ENCODE data around the gene ZNF444.

Gene ZNF444

DNA sequence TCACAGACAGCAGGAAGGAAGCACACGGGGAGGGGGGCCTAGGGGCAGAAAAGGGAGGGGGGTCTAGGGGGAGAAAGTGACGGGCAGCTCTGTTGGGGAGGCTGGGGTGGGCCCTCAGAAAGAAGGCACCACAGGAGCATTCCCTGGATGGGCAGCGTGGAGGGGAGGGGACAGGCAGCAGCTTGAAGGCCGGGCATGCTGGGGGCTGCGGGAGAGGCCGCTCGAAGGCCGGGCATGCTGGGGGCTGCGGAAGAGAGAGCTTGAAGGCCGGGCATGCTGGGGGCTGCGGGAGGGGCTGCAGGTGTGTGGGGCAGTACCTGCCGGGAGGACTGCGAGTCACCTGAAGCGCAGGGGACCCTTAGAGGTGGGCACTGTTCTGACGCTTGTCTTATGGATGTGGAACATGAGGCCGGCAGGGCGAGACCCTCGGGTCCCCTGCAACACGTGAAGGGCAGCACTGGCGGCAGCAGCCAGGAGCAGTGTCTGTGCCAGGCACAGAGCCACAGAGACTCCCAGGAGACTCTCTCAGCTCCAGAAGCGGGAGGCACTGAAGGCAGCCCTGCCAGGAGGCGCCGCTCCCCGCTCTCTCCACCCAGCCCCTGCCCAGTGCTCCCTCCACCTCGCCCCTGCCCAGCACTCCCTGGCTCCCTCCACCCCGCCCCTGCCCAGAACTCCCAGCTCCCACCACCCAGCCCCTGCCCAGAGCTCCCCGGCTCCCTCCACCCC, 33.3 kb upstream of the ZNF444 start:
- DNase-seq, result no peak

DNA sequence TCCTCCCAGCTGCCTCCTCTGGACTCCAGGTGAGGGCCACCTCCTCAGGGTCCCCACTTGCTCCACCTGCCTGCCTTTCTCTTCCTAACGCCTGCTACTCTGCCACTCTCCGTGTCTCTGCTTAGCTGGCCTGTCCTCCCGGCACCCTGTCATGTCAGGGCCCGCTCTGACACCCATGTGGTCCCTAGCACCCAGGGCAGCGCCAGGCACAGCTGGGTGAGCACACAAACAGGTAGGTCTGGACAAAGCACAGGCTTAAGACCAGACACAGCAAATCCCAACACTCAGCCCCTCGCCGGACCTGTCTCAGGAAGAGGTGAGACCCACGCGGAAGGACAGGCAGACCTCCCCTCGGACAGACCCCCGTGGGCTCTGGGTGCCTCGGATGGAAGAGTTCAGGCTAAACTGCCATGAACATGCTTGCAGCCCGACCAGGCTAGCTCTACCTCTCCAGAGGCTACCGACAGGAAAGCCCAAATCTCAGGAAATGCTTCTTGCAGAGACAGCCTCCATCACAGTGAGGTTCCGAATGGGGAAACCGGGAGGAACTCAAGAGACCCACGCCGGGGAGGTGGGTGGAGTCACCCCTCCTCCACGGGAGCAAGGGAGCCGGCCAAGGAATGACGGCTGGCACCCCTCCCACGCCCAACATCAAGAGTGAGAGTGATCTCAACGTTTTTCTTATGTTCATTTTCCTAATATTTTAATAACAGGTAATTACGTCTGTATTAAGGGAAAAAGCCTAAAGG, 32.5 kb upstream of the ZNF444 start:
- peak; percentile 40 for DNase-seq

DNA sequence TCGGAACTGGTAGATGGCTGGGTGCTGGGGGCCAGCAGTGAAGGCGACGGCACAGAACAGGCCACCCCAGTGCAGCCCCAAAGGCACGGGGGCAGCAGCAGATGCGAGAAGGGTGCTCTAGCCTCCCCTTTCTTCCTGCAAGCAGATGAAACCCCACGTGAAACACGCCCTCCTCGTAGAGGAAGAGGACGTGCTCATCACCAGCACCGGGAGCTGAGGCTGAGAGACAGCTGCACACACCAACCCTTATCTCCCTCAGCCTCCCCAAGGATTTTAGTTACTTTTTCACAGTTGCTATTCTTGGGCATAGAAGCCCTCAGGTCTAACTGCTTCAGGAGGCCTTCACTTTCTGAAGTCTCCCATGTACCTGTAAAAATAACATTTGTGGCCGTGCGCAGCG, 31.9 kb upstream of the ZNF444 start:
- no peak for DNase-seq

DNA sequence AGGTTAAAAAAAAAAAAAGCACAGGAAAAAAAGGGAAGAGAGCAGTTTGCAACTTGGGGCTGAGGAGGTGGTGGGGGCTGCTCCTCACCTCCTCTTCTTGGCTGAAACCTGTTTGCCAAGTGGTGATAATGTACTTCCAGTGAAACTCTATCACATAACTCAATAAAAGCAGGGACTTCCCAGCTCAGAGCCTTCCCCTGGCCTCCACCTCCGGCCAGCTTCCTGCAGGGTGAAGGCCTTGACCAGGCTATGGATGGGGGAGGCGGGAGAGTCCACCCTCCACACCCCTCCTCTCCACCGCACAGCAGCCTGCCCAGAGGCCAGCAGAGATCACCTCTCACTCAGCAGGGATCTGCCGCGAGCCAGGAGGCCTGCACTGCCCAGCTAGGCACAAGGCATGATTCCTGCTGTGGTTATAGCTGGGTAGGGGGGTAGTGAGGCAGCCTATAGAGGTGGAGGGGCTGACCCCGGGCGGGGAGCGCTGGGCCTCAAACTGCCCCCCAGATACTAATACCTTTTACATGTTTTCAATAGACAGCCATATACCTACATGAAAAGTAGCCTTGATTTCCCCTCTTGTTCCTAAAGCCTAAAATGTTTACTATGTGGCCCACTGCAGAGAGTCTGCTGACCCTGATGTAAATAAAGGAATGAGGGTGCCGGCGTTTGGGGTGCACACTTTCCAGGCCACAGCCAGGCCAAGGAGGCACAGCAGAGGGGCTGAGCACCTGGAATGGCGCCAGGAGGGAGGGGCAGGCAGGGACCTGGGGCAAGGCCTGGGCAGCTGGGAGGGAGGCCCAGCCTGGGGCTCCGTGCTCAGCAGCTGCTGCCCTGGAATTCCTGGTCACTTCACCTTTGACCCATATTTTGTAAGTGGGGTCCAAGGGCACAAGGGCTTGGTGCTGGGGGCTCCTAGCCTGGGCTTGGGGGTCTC, 30.3 kb upstream of the ZNF444 start:
- DNase-seq, result peak; percentile 36

DNA sequence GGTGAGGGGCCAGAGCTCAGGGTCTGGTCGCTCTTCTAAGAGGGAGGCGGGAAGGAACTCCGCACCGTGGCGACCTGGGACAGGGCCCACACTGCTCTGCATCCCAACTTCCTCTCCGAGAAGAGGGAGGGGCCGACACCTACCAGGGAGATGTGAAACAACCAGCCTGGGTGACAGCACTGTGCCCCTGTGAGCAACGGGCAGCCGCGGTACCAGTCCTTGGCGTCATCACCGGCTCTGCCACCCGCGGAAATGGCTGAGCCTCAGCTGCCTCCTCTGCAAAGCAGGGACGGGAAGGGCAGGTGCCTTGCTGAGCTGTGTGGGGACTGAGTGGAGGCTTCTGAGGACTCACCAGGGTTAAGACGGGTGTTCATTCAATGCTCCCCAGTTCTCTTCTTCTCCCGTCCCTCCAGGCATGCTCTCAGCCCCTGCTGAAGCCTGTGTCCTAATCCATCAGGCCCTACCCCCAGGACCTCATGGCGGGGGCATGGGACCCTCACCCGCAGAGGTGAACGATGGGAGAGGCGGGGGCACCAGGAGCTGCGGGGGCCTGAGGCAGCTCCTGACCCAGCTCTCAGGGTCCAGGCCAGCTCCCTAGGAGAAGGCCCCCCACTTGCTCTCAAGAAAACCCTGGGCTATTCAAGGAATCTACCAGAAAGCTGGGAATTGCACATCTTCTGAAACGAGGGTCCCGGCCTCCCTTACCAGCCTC, 29.3 kb upstream of the ZNF444 start:
- DNase-seq, result peak; percentile 86

DNA sequence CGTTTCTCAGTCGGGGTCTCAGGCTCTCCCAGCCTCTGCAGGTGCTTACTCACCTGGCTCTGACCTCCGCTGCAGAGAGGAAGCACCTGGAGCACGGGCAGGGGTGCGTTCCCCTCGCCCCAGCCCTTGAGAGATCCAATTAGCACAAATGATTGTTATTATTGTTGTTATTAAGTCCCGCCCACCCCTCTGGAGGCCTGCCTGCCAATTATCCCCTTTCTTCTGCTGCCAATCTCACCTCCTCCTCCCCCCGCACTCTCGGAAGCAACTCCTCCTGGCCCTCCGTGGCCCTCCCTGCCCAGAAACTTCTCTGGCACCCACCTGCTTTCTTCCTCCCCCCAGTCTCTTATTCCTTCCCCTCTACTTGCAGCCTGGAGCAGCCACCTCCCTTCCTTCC, 28.8 kb upstream of the ZNF444 start:
- no peak for DNase-seq

DNA sequence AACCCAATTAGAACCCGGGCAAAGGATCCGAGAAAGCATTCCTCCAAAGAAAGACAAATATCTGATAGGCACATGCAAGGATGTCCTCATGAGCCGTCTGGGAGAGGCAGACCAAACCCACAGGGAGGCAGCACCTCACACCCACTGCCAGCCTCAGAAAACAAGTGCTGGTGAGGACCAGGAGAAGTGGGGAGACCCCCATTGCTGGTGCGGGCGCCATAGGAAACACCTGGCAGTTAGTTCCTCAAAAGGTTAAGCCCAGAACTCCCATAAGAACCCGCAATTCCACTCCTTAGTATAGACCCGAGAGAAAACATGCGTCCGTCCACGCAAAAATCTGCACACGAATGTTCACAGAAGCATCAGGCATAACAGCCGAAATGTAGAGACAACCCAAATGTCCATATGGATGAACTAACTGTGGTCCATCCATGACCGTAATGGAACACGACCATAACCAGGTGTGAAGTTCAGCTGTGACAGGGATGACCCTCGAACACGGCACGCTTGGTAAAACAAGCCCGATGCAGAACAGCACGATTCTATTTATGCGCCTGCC, 27.9 kb upstream of the ZNF444 start:
- no peak for DNase-seq

DNA sequence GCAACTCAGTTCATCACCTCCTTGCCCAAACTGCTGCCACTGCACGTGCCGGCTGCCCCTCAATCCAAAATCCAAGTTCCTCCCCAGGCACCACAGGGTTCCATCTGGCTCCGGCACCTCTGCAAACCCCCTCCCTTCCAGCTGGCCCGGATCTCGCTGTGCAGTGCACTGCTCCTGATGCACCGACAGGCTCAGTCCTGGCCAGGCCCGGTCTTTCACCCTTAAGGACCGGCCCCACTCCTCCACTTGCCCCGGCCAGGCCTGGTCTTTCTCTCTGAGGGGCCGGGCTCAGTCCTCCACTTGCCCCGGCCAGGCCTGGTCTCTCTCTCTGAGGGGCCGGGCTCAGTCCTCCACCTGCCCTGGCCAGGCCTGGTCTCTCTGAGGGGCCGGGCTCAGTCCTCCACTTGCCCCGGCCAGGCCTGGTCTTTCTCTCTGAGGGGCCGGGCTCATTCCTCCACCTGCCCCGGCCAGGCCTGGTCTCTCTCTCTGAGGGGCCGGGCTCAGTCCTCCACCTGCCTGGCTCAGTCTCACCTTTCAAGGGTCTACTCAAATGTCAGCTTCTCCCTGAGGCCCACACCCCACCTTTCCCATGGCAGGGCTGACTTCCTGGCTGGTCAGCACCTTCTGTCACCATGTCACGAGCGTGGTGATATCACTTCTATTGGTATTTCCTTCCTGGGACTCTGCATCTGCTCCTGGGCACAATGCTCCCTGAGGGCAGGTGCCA, 26.9 kb upstream of the ZNF444 start:
- no peak for DNase-seq

DNA sequence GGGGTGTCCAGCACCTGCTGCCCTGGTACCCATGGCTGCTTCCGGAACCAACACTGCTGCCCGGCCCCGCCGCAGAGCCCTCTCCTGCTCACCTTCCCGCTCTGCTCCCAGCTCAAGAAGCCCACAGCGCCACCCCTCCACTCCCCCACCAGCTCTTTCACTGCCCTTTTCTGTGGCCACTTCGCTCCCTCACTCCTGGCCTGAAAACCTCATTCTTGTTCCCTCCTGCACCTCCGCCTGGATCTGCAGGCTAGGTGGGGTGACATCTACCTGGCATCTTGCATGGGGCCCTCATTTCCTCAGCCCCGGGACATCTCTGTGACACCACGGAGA, 26.3 kb upstream of the ZNF444 start:
- no peak for DNase-seq

DNA sequence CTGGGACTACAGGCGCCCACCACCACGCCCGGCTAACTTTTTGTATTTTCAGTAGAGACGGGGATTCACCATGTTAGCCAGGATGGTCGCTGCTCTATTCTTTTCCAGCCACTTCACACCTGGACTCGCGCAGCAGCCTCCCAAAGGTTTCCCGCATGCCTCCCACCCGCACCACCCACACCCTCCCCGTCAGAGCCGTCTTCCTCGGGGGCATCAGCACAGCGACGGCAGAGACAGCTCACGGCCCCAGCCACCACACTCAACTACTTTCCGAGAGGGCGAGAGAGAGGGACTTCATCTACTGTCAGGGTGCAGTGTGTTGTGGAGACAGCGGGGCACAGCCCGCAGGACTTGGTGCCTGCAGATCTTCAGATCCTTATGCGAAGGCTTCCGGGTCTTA, 25.6 kb upstream of the ZNF444 start:
- no peak for DNase-seq

DNA sequence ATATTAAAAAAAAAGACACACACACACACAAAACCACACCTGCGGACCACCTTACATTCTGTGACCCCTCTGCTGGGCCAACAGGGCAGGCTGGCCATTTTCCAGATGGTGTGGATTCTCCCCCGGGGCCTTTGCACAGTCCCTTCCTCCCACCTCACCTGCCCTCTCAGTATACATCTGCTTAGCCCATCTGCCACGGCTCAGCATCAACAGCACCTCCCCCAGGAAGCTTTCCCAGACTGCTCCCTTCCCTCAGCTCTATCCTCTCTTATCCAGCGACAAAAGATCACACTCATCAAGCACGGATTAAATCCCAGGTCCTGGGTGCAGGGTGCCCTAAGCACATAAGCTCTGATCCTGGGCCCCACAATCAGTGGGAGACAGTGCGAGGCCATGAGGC, 24.5 kb upstream of the ZNF444 start:
- DNase-seq, result no peak

DNA sequence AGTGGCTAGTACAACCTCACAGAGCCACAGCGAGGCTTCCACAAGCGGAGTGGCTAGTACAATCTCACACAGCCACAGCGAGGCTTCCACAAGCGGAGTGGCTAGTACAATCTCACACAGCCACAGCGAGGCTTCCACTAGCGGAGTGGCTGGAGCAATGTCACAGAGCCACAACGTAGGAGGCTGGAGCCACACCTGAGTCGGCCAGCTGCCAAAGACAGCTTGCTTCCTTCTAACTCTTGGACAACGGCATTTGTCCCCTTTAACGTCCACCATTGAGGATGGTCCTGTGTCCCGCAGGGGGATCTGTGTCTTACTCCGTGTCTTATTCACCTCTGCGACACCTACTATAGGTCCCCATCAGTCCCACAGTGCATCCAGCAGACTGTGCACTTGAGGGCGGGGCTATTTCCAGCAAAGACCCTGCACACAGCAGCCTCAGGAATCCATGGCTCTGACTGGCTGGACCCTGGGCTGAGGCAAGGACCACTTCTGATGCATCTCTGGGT, 23.7 kb upstream of the ZNF444 start:
- DNase-seq, result no peak

DNA sequence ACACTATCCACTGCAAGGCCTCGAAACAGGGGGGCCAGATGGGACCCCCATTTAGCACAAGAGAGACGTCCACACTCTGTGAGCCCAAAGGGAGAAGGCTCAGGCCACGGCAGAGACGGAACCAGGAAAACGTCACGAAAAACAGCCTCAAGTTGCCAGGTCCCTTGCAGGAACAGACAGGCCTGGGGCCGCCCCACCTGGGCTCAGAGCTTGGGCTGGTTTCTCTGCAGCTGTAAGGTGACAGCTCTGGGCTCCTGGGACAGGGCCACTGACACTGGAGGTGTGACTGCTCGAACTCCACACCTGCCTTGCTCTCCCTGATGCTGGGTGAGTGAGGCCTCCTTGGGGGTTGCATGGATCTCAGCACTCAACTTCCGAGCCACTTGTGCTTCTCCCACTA, 23.2 kb upstream of the ZNF444 start:
- no peak for DNase-seq

DNA sequence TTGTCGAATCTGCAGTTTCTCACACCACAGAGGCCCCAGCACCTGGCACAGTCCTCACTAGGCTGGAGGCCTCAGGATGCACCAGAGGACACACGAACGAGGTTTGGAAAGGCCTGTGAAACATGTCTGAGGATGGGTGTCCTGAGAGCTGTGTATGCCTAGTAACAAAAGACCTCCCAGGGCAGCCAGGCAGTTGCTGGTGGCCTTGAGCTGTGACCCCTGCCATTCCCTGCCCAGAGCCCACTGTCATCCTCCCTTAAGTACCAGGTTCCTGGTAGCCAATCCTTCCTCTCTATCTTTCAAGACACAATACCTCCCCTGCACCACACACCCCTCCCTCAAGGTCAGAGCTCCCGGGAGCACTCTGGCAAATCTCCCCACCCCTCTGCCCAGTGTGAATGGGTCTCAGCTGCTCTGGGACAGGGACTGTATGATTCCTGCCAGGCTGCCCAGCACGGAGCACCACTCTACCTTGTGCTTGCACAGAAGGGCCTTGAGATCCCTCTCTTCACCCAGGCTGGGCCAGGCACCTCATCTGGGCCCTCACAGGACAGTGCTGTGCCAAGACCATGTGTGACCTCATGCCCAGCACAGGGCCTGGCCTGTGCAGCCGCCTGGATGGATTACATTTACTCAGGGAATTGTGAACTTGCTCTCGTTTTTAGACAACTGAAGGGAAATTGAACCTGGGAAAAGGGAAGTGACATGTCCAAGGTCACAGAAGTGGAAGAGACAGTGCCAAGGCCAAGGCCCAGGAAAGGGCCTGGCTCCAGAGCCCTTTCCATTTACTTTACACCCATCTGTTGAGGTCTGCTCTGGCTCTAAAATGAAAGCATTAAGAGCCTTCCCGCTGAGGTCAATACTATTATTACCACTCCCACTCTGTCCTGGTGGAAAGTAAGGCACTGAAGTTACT, 22.2 kb upstream of the ZNF444 start:
- peak; percentile 77 for DNase-seq

DNA sequence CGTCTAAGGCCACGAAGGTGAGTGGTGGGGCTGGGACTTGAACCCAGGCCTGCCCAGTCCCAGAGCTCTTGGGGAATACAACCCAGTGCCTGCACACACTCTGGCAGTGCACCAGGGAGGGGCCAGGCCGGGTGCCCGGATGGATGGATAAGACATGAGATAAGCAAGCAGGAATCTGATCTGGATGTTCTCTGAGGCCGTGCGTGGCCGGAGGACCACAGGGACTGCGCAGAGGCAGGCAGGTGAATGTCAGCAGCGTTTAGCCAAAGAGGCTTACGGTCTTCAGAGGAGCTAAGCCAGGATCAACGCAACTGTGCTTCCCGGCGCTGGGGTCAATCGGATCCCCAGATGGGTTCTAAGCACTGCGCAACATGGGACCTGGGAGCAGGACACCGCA, 21.5 kb upstream of the ZNF444 start:
- DNase-seq, result no peak

DNA sequence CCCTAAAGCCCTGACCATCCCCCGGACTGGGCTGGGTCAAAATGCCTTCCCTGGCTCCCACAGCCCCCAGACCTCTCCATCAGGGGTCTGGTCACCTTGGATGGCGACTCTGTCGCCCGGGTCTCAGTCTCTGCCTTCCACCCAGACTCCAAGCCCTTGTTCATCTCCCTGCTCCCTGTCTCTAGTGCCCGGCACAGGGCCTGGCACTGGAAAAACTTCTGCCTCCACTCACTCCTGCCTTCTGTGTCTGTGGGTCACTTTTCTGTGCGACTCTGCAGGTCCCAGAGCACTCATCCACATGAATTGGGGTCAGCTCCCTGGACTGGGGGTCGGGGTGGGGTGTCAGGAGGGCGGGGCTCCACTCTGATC, 21.1 kb upstream of the ZNF444 start:
- no peak for DNase-seq

DNA sequence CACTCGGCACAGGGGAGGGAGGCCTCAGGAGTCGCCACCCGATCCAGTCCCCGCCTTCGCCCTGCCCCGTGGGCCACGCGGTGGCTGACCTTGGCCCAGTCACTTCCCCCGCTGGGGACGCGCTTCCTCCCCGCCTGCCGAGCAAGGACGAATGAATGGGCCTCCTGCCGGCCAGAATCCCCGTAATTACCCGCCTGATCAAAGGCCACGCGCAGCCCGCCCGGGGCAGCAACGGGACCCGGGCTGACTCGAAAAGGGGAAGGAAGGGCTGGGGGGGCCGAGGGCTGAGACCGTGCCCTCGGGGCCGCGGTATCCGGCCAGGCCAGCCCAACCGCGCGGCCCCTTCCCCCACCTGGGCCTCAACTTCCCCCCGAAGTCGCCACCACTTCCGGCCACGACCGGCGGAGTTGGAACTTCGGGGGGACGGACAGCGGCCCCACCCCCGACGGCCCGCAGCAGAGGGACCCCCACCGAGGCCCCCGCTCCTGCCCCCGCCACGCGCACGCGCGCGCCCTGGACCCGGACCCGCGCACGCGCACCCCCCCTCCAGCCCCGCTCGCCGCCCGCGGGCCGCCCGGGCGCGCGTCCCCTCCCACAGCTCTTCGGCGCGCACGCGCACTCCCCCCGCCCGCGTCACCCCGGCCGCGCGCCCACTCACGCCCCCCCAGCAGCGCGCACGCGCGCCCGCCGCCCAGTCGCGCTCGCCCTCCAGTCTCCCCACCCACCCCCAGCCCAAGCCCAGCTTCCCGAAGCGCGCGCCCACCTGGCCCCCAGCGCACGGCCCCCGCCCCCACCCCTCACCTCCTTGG, 20.5 kb upstream of the ZNF444 start:
- peak; percentile 94 for DNase-seq

DNA sequence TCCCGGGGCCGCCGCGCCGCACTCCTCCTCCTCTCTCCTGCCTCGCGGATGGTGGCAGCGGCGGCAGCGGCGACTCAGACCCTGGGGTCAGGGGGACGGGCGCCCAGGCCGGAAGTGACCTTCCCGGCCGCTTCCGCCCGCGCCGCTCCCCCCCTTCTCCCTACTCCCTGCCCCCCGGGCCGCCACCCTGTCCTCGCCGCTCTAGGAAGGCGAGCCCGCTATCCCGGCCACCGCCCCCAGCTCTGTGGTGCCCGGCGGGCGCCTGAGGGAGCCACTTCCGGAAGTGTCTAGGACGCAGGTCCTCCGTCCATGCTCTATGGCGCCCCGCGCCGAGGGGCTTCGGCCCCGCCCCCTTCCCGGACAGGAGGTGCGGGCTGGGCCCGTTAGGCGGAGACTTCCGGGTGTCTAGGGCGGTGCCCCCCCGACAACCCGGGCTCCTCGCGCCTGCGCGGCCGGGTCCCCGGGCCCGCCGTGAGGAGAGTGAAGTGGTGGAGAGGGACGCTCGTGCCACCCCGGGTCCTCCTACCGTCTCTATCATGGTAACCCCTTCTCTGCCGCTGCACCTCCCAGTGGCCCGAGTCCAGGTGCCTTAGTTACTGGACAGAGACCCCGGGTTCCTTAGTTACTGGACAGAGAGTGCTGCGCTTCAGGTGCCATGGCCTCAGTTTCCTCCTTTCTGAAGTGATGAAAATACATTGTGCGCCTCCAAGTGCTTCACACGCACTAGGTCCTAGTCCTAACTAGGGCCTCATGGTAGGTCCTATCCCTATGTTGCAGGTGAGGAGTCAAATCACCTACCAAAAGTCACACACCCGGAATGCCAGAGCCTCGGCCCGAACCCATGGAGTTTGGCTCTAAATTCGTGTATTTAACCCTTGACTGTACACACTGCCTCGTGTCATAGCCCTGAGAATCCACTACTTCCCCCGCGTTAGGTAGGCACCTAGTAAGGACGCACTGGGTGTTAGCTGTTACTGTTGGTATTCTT, 19.6 kb upstream of the ZNF444 start, which contains the start of gene ZNF787:
ZNF787 (minus strand) TSS at position 116 of the 988 bp plus-strand sequence. CDS start 18,078 bp downstream, outside the sequence.
- DNase-seq, result peak; percentile 98

Measured in suppressor macrophage treated with lipopolysaccharide for 4 hours (primary cell).